ENCODE measurements around the gene EPHA8. TPM values are rescaled to one million over a fixed set of nuclear protein-coding genes. Genes with fewer than 3 reads are reported as not detected.

EPHA8 gene
- total RNA-seq, 1 experiment from 2014 or later, result not detected

- Histone ChIP-seq H3K9me3 (ENCODE audit: insufficient read depth, low read depth) (no peaks in the 10 kb centered on the region), H3K36me3 (ENCODE audit: low read depth) (no peaks in the 10 kb centered on the region), H2AFZ (no peak overlapping the region), H3K79me2 (ENCODE audit: low read depth) (no peaks in the 10 kb centered on the region), H3F3A (ENCODE audit: insufficient read depth, low read depth) (no peaks in the 10 kb centered on the region), H3K4me2 (no peak overlapping the region), H3K27me3 (ENCODE audit: insufficient read depth, low read depth) (peaks cover 68% of the 10 kb centered on the region), H3K4me3 (no peak overlapping the region), H3K27ac (no peak overlapping the region), H4K20me1 (ENCODE audit: insufficient read depth) (no peaks in the 10 kb centered on the region), H3K4me1 (replicated peaks; ENCODE audit: insufficient read depth) (no peaks in the 10 kb centered on the region), H3K9me2 (ENCODE audit: insufficient read depth) (no peaks in the 10 kb centered on the region)
- BruUV-seq (replicated peaks), result no TSS peak
- ChIA-PET CTCF (no interaction called here), POLR2A (ENCODE audit: unreplicated experiment) (no interaction called here)
- TF ChIP-seq EZH2 (IDR thresholded peaks at IDR 0.05; ENCODE audit: low read depth) (no peak), CTCF (conservative IDR thresholded peaks at IDR 0.05) (no peak)
- intact Hi-C loops (cut with micrococcal nuclease; ENCODE audit: unreplicated experiment), result no loop called here
- no peak for DNase-seq
Observed at GRCh38 chr1:22587247-22587646, 24.0 kb downstream of the EPHA8 start.

GRCh38 chr1:22588899-22589422, 25.7 kb downstream of the EPHA8 start:
- no peak overlapping the region for H3K27ac ChIP-seq

GRCh38 chr1:22591576-22591975, 28.3 kb downstream of the EPHA8 start:
- TF ChIP-seq CTCF (conservative IDR thresholded peaks at IDR 0.05), result no peak
- TF ChIP-seq EZH2 (IDR thresholded peaks at IDR 0.05; ENCODE audit: low read depth), result no peak
- intact Hi-C loops (cut with micrococcal nuclease; ENCODE audit: unreplicated experiment), result no loop called here
- no peaks in the 10 kb centered on the region for H3K36me3 ChIP-seq (ENCODE audit: low read depth)
- no TSS peak for BruUV-seq (replicated peaks)
- H3K9me2 ChIP-seq (ENCODE audit: insufficient read depth), result no peaks in the 10 kb centered on the region
- H3F3A ChIP-seq (ENCODE audit: insufficient read depth, low read depth), result no peaks in the 10 kb centered on the region
- peaks cover 88% of the 10 kb centered on the region for H3K27me3 ChIP-seq (ENCODE audit: insufficient read depth, low read depth)
- no peaks in the 10 kb centered on the region for H3K4me1 ChIP-seq (replicated peaks; ENCODE audit: insufficient read depth)
- no peak overlapping the region for H3K4me3 ChIP-seq
- CTCF ChIA-PET, result no interaction called here
- H3K27ac ChIP-seq, result no peak overlapping the region
- H4K20me1 ChIP-seq (ENCODE audit: insufficient read depth), result no peaks in the 10 kb centered on the region
- H3K4me2 ChIP-seq, result no peak overlapping the region
- no peak overlapping the region for H2AFZ ChIP-seq
- H3K79me2 ChIP-seq (ENCODE audit: low read depth), result no peaks in the 10 kb centered on the region
- H3K9me3 ChIP-seq (ENCODE audit: insufficient read depth, low read depth), result no peaks in the 10 kb centered on the region
- POLR2A ChIA-PET (ENCODE audit: unreplicated experiment), result no interaction called here
- DNase-seq, result no peak

More at GRCh38 chr1:22588899-22589422, 25.7 kb downstream of the EPHA8 start:
- ChIA-PET POLR2A (ENCODE audit: unreplicated experiment) (no interaction called here), CTCF (no interaction called here)
- no TSS peak for BruUV-seq (replicated peaks)
- Histone ChIP-seq H3K36me3 (ENCODE audit: low read depth) (no peaks in the 10 kb centered on the region), H3K79me2 (ENCODE audit: low read depth) (no peaks in the 10 kb centered on the region), H3K9me3 (ENCODE audit: insufficient read depth, low read depth) (no peaks in the 10 kb centered on the region), H3K4me3 (no peak overlapping the region), H3K9me2 (ENCODE audit: insufficient read depth) (no peaks in the 10 kb centered on the region), H3K4me1 (replicated peaks; ENCODE audit: insufficient read depth) (no peaks in the 10 kb centered on the region), H3K27me3 (ENCODE audit: insufficient read depth, low read depth) (peaks cover 83% of the 10 kb centered on the region), H3F3A (ENCODE audit: insufficient read depth, low read depth) (no peaks in the 10 kb centered on the region), H3K4me2 (no peak overlapping the region), H4K20me1 (ENCODE audit: insufficient read depth) (no peaks in the 10 kb centered on the region), H2AFZ (no peak overlapping the region)
- DNase-seq, result no peak
- intact Hi-C loops (cut with micrococcal nuclease; ENCODE audit: unreplicated experiment), result no loop called here
- 0 out of 2 replicates have a peak, but pooled peaks have one; percentile 63 for TF ChIP-seq EZH2 (IDR thresholded peaks at IDR 0.05; ENCODE audit: low read depth)
- no peak for TF ChIP-seq CTCF (conservative IDR thresholded peaks at IDR 0.05)
